Epithelial cell of esophagus (primary cell): Measurements from ENCODE around the gene MAD1L1.

Source experiments
- DNase-seq: peaks from one replicate; pipeline ENCODE4 v3.0.0; 2010; ENCODE audit warnings: low read depth
- H3K4me3 ChIP-seq: 2 replicates; pipeline ENCODE4 v1.5.1; 2011; ENCODE audit warnings: mild to moderate bottlenecking, low read length, control low read depth
- CTCF ChIP-seq: IDR thresholded peaks from 2 replicates; pipeline ENCODE4 v1.5.1; 2011; ENCODE audit warnings: low read depth, mild to moderate bottlenecking, low read length, control low read depth, inconsistent platforms; ENCODE audit not compliant: insufficient read depth; ENCODE audit errors: missing control alignments

The MAD1L1 gene

GRCh38 chr7:1935176-1936005 lies 297.4 kb downstream of the MAD1L1 start:
- no peak for DNase-seq
- no peak overlapping the region for H3K4me3 ChIP-seq
- TF ChIP-seq CTCF = no peak

- no peak overlapping the region for H3K4me3 ChIP-seq
- TF ChIP-seq CTCF = no peak
- no peak for DNase-seq
Observed at GRCh38 chr7:1934756-1935155, 298.0 kb downstream of the MAD1L1 start.

GRCh38 chr7:1934017-1934416 lies 298.7 kb downstream of the MAD1L1 start:
- H3K4me3 ChIP-seq = no peak overlapping the region
- no peak for DNase-seq
- TF ChIP-seq CTCF = no peak

GRCh38 chr7:1933066-1933750 lies 299.5 kb downstream of the MAD1L1 start:
- no peak overlapping the region for H3K4me3 ChIP-seq
- no peak for TF ChIP-seq CTCF
- no peak for DNase-seq

GRCh38 chr7:1931951-1932270 lies 300.8 kb downstream of the MAD1L1 start:
- DNase-seq = no peak
- TF ChIP-seq CTCF = no peak
- H3K4me3 ChIP-seq = no peak overlapping the region

- TF ChIP-seq CTCF = no peak
- DNase-seq = no peak
- H3K4me3 ChIP-seq = no peak overlapping the region
Observed at GRCh38 chr7:1931256-1931950, 301.3 kb downstream of the MAD1L1 start.
